Small intestine (tissue), 7 donors: ENCODE measurements around the gene HOXB4. TPM values are rescaled to one million over a fixed set of nuclear protein-coding genes. Genes with fewer than 3 reads are reported as not detected.
A peak's percentile ranks its signal among the peaks of the same experiment; 100 is the strongest.

Source experiments
- DNase-seq, 2 donors: peaks; one replicate each; pipeline versions ENCODE4 v3.0.0 to v3.0.0-alpha.2; 2013
- FAIRE-seq: peaks from 2 replicates; lab custom pipeline; 2012; peaks lifted over from hg19 to GRCh38; lab: Jason Lieb, UNC
- H3K27ac ChIP-seq, 3 donors: one replicate each; pipeline ENCODE4 v1.5.1; 2013; ENCODE audit warnings: low read length in 2 of 3, mild to moderate bottlenecking in 2 of 3, control low read depth in 1 of 3, inconsistent platforms in 1 of 3, low read depth in 1 of 3, moderate library complexity in 1 of 3
- H3K27me3 ChIP-seq, 3 donors: one replicate each; pipeline ENCODE4 v1.6.1; 2013; ENCODE audit warnings: low read length in 3 of 3, inconsistent platforms in 1 of 3; ENCODE audit not compliant: control insufficient read depth in 3 of 3, insufficient read depth in 3 of 3
- H3K36me3 ChIP-seq, 3 donors: one replicate each; pipeline ENCODE4 v1.6.1; 2013; ENCODE audit warnings: low read length in 3 of 3, inconsistent platforms in 1 of 3, low read depth in 1 of 3, mild to moderate bottlenecking in 1 of 3, moderate library complexity in 1 of 3; ENCODE audit not compliant: control insufficient read depth in 3 of 3, insufficient read depth in 2 of 3
- H3K4me1 ChIP-seq, 3 donors: one replicate each; pipeline ENCODE4 v1.6.1; 2013; ENCODE audit warnings: low read length in 2 of 3, inconsistent platforms in 1 of 3, low read depth in 1 of 3, mild to moderate bottlenecking in 1 of 3, moderate library complexity in 1 of 3; ENCODE audit not compliant: control insufficient read depth in 3 of 3, insufficient read depth in 2 of 3
- H3K4me3 ChIP-seq, 3 donors: one replicate each; pipeline ENCODE4 v1.5.1; 2013; ENCODE audit warnings: low read length in 3 of 3, control low read depth in 1 of 3, inconsistent platforms in 1 of 3, low read depth in 1 of 3, mild to moderate bottlenecking in 1 of 3, moderate library complexity in 1 of 3
- H3K9me3 ChIP-seq, 2 donors: one replicate each; pipeline ENCODE4 v1.6.1; 2013; ENCODE audit warnings: low read depth in 1 of 2, low read length in 1 of 2; ENCODE audit not compliant: control insufficient read depth in 2 of 2, insufficient read depth in 1 of 2
- WGBS, 3 donors: extraction: QIAGEN DNeasy Blood & Tissue Kit; methylation state at CpG; one replicate each; pipeline ENCODE4 v1.1.7; 2013; 5-methylcytosine and 5-hydroxymethylcytosine counted together
- polyA plus RNA-seq, 4 donors: library from polyadenylated mRNA; stranded (reverse) in 3 of 4; unstranded in 1 of 4; fragments of 200-250 nt in 3 of 4; fragments of 120-200 nt in 1 of 4; gene quantifications; one replicate each; pipeline versions ENCODE4 v1.2.1 to v1.2.3, GENCODE V29; 2013
- donor health status: healthy with polysubstance abuse.
- donor health status: control.
- donor health status: control.
- donor health status: Bipolar disorder and iron deficiency.
- donor health status: healthy.

The HOXB4 gene
- polyA plus RNA-seq, 4 donors = 0.27 to 3.1 (median 2.2) TPM; not detected in 1

DNA sequence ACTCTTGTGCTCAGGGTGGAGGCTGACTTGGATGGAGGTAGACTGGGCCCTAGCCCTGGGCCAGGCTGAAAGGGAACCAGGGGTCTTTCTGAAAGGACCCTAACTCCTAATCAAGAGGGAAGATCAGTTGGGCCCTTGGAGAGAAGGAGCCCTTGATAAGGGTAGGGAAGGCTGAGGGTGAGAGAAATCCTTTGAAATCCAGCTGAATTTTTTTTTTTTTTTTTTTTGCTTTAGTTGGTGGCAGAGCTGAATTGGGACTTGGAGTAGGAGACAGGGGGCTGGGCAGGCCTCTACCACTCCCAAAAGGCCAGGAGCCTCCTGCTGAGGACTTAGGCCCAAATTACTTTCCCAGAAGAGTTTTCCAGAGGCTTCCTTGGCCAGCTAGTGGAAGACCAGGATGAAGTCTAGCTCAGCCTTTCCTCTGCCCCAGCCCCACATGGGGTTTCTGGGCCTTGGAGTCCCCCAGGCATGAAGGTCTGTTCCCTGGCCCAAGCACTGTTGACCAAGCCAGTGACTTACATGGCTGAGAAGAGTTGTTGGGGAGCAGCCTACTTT is 12.5 kb upstream of the HOXB4 start:
- Histone ChIP-seq H3K4me1 (peaks cover 0 to 44% (median 2%) of the 10 kb centered on the region in 3 donors), H3K27ac (peak overlapping the region in 2 of 3 donors; percentile 91 to 93), H3K36me3 (peaks cover 0 to 29% (median 0%) of the 10 kb centered on the region in 3 donors), H3K27me3 (peaks cover 0 to 99% (median 13%) of the 10 kb centered on the region in 3 donors), H3K4me3 (peak overlapping the region in 1 of 3 donors; percentile 52), H3K9me3 (no peaks in the 10 kb centered on the region)
- no peak for FAIRE-seq
- DNase-seq = no peak

GRCh38 chr17:48589831-48590606 is 11.9 kb upstream of the HOXB4 start, which contains the start of gene HOXB3:
Gene HOXB3, minus strand, starts transcription at chr17:48590241. Its CDS starts 37,767 bp downstream, at chr17:48552474.
- Histone ChIP-seq H3K27ac (peak within 1 kb of the TSS; percentile 17 to 93 (median 91)), H3K4me3 (peak within 1 kb of the TSS in 1 of 3 donors; percentile 52), H3K36me3 (peaks cover 0 to 24% (median 0%) of the 10 kb centered on the region in 3 donors), H3K9me3 (peaks cover 0 to 3% of the 10 kb centered on the region in 2 donors), H3K4me1 (peaks cover 0 to 40% (median 2%) of the 10 kb centered on the region in 3 donors), H3K27me3 (peaks cover 0 to 99% (median 14%) of the 10 kb centered on the region in 3 donors)
- DNase-seq (no peak), FAIRE-seq (no peak)
- WGBS, 3 donors = 18 to 24% (median 22%) methylated on average over 23 of the region's 23 CpGs

GRCh38 chr17:48589060-48589830 is 11.1 kb upstream of the HOXB4 start:
- Histone ChIP-seq H3K27me3 (peaks cover 0 to 98% (median 14%) of the 10 kb centered on the region in 3 donors), H3K4me1 (peaks cover 0 to 37% (median 2%) of the 10 kb centered on the region in 3 donors), H3K36me3 (peaks cover 0 to 16% (median 0%) of the 10 kb centered on the region in 3 donors), H3K9me3 (peaks cover 0 to 3% of the 10 kb centered on the region in 2 donors), H3K27ac (peak overlapping the region; percentile 17 to 93 (median 91)), H3K4me3 (peak overlapping the region in 1 of 3 donors; percentile 52)
- DNase-seq = no peak
- FAIRE-seq = no peak
- 11 to 17% (median 17%) methylated on average over 10 of the region's 10 CpGs for WGBS, 3 donors

GRCh38 chr17:48588528-48588927 is 10.4 kb upstream of the HOXB4 start:
- H3K27ac ChIP-seq = peak overlapping the region in 2 of 3 donors; percentile 79 to 91
- peaks cover 0 to 3% of the 10 kb centered on the region in 2 donors for H3K9me3 ChIP-seq
- WGBS, 3 donors = 15 to 34% (median 15%) methylated on average over 2 of the region's 2 CpGs
- peak overlapping the region in 1 of 3 donors; percentile 52 for H3K4me3 ChIP-seq
- peaks cover 0 to 99% (median 14%) of the 10 kb centered on the region in 3 donors for H3K27me3 ChIP-seq
- H3K36me3 ChIP-seq = peaks cover 0 to 16% (median 0%) of the 10 kb centered on the region in 3 donors
- H3K4me1 ChIP-seq = peaks cover 0 to 36% (median 2%) of the 10 kb centered on the region in 3 donors
- DNase-seq (no peak), FAIRE-seq (no peak)

GRCh38 chr17:48588074-48588415 is 9.9 kb upstream of the HOXB4 start:
- no peak for DNase-seq
- H3K4me3 ChIP-seq = peak overlapping the region in 1 of 3 donors; percentile 52
- H3K9me3 ChIP-seq = peaks cover 0 to 3% of the 10 kb centered on the region in 2 donors
- peak overlapping the region; percentile 24 to 91 (median 79) for H3K27ac ChIP-seq
- no peak for FAIRE-seq
- peaks cover 0 to 15% (median 0%) of the 10 kb centered on the region in 3 donors for H3K36me3 ChIP-seq
- H3K4me1 ChIP-seq = peaks cover 0 to 36% (median 2%) of the 10 kb centered on the region in 3 donors
- peaks cover 0 to 99% (median 10%) of the 10 kb centered on the region in 3 donors for H3K27me3 ChIP-seq
- 8 to 40% (median 24%) methylated on average over 2 of the region's 2 CpGs for WGBS, 3 donors

- H3K36me3 ChIP-seq = peaks cover 0 to 14% (median 0%) of the 10 kb centered on the region in 3 donors
- no peak for DNase-seq
- H3K27ac ChIP-seq = peak overlapping the region; percentile 24 to 91 (median 79)
- peaks cover 0 to 3% of the 10 kb centered on the region in 2 donors for H3K9me3 ChIP-seq
- no peak for FAIRE-seq
- 17 to 34% (median 26%) methylated on average over 5 of the region's 5 CpGs for WGBS, 3 donors
- H3K4me1 ChIP-seq = peaks cover 0 to 41% (median 2%) of the 10 kb centered on the region in 3 donors
- peaks cover 3 to 99% (median 10%) of the 10 kb centered on the region in 3 donors for H3K27me3 ChIP-seq
- H3K4me3 ChIP-seq = peak overlapping the region in 1 of 3 donors; percentile 52
Measured at GRCh38 chr17:48587276-48588073, 9.3 kb upstream of the HOXB4 start.

DNA sequence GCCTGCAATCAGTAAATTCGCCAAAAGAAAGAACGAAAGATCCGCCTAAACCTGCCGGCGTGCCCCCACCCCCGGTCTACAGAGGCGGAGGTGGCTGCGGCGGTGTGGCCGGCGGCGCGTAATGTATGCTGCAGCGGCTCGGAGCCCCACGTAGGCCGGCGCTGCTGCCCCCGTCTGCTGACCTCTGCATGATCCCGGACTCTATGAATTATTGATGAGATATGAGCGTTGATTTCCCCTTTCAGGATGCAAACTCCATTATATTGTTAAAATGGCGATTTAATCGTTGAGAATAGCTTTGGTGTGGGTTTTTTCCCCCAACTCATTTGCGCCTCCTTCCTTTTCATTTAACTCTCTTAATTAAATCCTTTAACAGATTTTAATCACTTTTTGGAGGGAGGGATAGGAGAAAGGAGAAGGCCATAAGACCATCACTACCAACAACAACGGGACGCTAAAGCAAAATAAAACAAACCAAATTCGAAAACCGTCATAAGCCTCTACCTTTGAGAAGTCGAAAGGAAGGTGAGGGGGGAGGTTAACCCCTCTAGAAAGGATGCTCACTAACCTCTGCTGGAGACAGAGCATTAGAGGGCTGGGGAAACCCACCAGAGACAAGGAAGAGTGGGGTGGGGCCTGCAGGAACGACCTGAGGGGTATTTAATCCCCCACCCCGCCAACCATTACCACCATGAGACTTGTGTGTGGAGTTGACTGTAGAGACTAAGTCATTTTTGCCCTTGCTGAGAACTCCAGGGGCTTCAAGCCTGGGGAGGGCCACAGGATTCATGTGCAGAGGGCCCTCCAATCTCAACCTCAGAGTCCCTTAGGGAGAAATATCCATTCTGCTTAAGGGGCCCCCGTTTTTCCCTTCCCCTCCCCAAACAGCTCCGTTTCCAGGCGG is 8.5 kb upstream of the HOXB4 start:
- H3K9me3 ChIP-seq = peaks cover 0 to 3% of the 10 kb centered on the region in 2 donors
- peaks cover 0 to 10% (median 0%) of the 10 kb centered on the region in 3 donors for H3K36me3 ChIP-seq
- peaks cover 0 to 41% (median 2%) of the 10 kb centered on the region in 3 donors for H3K4me1 ChIP-seq
- H3K27ac ChIP-seq = peak overlapping the region in 2 of 3 donors; percentile 89 to 91
- H3K4me3 ChIP-seq = peak overlapping the region in 1 of 3 donors; percentile 52
- WGBS, 3 donors = 9 to 20% (median 15%) methylated on average over 34 of the region's 34 CpGs
- FAIRE-seq (no peak), DNase-seq (no peak)
- H3K27me3 ChIP-seq = peaks cover 6 to 99% (median 8%) of the 10 kb centered on the region in 3 donors
